ENCODE data around the gene KANSL3.
"Not testable (repeated sequence)": the region's sequence is repeated elsewhere in the genome, so short reads cannot be mapped to it uniquely, and the experiment has no call there.

Gene KANSL3

GRCh38 chr2:96638144-96639121, at the start of gene KANSL3:
TSS of gene KANSL3 (minus strand) at chr2:96638312. CDS start at chr2:96637135, 1,177 bp downstream.
- DNase-seq (ENCODE audit: low read depth in 2 of 3, low spot score in 1 of 3): peak; percentile 83 to 91 (median 85)

DNA sequence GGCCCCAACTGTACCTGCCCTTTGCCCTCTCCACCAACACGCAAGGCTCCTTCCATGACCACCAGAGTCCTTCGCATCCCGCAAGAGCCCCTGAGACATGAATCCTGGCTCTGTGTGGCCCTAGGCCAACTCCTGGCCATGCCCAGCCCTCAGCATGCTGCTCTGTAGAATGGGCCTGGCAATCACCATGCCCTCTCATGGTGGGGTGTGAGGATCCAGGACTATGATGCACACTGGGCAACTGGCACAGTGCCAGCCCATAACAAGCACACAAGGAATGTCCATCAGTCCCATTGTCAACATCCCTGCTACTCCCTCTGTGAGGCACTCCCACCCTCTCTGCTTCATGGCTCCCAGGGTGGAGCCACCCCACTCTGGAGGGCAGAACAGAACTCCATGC, 49.2 kb upstream of the KANSL3 start:
- DNase-seq (ENCODE audit: low read depth in 2 of 3, low spot score in 1 of 3): no peak

DNA sequence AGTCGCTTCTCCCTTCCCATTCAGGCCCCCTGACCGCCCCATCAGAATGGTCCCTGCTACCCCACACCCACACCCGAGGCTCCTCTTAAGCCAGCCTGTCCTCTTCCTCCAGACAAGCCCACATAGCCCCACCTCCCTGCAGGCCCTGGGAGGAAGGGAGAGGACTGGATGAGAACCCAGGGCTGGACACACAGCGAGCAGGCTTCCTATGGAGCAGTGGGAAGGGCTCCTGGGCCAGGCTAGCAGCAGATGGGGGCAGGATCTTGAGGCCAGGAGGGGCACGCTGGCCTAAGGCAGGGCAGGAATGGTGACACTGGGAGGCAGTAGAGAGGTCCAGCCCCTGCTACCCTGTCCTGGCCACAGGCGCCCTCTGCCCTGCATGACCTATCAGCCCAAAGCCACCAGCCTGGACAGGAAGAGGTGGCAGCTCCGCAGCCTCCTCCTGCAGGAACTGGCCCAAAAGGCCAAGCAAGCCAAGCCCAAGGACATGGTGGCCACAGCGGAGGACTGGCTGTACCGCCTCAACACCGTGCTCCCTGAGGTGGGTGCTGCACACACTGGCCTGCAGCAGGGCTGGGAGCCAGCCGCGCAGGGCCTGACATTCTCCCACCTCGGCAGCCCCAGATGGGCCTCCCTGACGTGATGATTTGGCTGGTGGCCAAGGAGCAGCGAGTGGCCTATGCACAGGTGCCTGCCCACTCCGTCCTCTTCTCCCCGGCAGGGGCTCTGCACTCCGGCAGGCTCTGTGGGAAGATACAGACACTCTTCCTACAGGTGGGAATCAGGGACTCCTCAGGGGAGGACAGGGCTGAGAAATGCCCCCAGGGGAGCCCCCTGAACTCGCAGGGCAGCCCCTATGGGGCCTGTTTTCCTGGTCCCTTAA, 47.7 kb upstream of the KANSL3 start:
- DNase-seq (ENCODE audit: low read depth in 2 of 3, low spot score in 1 of 3): no peak

DNA sequence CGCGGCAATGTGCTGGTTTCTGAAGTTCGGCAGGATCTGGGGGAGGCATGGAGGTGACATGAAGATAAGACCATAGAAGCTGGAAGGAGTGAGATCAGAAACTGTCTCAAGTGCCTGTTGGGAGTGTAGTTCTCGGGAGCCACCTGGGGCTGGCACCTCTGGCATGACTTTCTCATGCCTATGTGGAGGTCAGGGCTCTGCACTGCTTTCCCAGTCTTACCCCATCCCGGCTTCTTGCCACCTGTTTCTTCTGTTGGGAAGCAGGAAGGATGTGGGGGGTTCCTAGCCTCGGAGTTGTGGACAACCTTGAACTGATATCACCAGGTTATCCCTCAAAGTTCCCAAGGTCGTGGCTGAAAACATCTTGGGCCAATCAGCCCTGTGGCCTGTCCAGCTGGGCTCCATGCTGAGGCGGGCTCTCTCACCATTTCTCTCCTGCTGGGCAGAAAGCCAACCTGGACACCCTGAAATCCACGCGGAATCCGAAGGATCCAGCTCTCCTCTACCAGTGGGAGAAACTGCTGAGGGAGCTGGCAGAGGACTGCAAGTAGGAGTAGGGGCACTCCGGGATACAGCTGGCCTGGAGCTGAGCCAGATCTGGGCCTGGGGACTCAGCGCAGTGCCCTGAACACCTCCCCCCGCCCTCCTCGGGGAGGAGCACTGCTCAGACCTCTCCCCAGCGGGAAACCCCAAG, 46.9 kb upstream of the KANSL3 start:
- no peak for DNase-seq (ENCODE audit: low read depth in 2 of 3, low spot score in 1 of 3)

- no peak for DNase-seq (ENCODE audit: low read depth in 2 of 3, low spot score in 1 of 3)
These were observed 46.1 kb upstream of the KANSL3 start for GRCh38 chr2:96683972-96684820.

DNA sequence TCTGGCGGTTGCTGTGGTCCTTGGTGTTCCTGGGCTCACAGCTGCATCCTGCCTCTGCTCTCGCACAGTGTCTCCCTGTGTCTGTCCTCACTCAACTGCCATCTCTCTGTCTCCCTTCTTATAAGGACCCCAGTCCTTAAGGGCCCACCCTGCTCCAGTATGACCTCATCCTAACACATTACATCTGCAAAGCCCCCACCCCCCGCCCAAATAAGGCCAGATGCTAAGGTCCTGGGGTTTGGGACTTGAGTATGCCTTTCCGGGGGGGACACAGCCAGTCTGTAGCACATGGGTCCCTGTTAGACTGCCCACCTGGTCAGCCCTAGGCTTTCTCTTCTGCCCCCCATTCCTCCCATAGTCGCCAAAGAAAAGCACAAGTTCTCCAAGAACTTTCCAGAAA, 45.2 kb upstream of the KANSL3 start:
- no peak for DNase-seq (ENCODE audit: low read depth in 2 of 3, low spot score in 1 of 3)

DNA sequence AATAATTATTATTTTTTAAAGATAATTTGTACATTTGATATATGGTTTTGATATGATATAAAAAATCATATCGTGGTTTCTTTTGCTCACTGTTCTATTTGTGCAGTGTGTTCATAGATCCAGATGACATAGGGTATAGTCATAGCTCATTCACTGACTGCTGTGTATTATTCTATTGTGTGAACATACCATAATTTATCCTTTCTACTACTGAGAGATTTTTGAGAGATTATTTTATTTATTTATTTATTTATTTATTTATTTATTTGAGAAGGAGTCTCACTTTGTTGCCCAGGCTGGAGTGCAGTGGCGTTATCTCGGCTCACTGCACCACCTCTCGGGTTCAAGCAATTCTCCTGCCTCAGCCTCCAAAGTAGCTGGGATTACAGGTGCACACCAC, 43.4 kb upstream of the KANSL3 start:
- no peak for DNase-seq (ENCODE audit: low read depth in 2 of 3, low spot score in 1 of 3)

DNA sequence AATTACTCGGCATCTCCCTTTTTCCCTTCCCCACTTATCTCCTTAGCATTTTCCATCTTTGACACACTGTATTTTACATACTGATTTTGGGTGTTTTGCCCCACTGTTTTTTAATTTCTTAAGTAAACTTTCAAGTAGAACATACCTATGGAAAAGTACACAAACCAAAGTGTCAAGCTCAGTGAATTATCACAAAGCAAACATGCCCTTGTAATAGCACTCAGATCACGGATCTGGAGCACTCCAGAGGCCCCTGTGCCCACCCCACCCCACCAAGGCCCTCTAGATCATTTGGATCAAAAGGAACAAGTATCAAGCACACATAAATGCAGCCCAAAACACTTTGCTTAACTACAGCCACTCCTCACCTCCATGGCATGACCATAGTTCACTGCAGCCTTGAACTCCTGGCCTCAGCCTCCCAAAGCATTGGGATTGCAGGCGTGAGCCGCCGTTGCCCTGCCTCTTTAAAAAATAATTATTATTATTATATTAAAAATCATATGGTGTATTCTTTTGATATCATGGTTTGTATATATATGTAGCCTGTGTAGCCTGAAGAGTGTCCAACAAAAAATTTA, 42.5 kb upstream of the KANSL3 start:
- DNase-seq (ENCODE audit: low read depth in 2 of 3, low spot score in 1 of 3): no peak

GRCh38 chr2:96679848-96680247, 41.7 kb upstream of the KANSL3 start:
- no peak for DNase-seq (ENCODE audit: low read depth in 2 of 3, low spot score in 1 of 3)

DNA sequence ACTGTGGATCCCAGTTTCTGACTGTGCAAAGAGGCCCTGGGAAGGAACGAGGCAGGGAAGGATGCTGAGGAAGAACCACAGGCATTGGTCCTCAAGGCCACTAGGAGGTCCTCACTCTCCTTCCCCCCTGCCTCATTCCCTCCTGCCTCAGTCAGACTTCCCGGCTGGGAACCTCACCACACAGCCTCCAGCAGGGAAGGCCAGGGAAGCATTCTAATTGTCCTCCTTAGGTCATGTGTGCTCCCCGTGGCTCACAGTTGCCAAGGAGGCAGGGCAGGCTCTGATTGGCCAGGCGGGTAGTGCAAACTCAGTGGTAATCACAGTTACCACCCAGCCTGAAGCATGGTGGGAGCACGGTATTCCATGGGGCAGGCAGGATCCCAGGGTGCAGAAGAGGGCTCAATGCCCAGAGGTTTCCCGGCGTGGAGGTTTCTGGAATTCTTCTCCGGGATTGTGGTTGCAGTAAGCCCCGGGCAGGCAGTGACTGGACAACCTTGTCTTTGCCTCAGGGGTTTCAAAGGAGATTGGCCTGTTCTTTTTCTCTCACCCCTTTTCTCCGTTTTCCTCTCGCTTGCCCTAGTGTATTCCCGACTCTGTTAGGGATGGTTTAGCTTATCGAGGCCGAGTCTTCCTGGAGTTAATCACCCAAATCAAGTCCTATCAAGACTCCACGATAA, 31.6 kb upstream of the KANSL3 start:
- DNase-seq (ENCODE audit: low read depth in 2 of 3, low spot score in 1 of 3): no peak

DNA sequence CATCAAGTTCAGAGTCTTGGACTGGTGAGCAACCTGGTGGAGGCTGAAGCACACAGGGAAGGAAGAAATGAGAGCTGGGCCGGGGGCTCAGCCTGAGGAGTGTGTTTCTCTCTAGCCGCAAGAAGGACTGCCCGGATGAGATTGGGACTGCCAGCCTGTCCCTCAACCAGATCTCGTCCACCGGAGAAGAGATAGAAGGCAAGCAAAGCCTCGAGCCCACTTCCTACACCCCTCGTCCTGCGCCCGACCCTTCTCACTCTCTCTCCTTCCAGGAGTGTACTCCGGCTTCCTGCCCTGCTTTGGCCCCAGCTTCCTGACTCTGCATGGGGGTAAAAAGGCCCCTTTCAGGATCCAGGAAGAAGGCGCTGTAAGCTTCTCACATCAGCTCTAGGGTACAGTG, 30.7 kb upstream of the KANSL3 start:
- DNase-seq (ENCODE audit: low read depth in 2 of 3, low spot score in 1 of 3): no peak

- DNase-seq (ENCODE audit: low read depth in 2 of 3, low spot score in 1 of 3): not testable (repeated sequence)
These were observed 27.6 kb upstream of the KANSL3 start for GRCh38 chr2:96665717-96666116.

GRCh38 chr2:96665083-96665569, 27.0 kb upstream of the KANSL3 start:
- no peak for DNase-seq (ENCODE audit: low read depth in 2 of 3, low spot score in 1 of 3)

GRCh38 chr2:96664366-96664925, 26.3 kb upstream of the KANSL3 start:
- no peak for DNase-seq (ENCODE audit: low read depth in 2 of 3, low spot score in 1 of 3)

GRCh38 chr2:96663829-96664228, 25.7 kb upstream of the KANSL3 start:
- DNase-seq (ENCODE audit: low read depth in 2 of 3, low spot score in 1 of 3): no peak

DNA sequence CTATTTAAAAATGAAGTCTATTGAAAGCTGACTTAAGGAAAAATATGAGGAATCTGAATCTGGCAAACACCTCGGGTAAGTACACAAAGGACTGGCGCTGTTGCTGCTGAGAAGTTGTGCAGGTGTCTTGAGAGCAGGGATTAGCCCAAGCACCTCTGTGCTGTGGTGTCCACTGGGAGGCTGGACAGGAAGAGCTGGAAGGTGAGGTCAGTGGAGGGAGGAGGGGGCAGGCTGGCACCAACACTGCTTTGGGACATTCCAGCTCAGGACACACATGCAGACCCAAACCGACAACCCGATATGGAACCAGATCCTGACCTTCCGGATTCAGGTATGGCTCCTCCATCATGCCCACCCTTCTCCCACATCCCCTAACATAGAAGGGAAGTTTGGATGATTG, 25.1 kb upstream of the KANSL3 start:
- DNase-seq (ENCODE audit: low read depth in 2 of 3, low spot score in 1 of 3): no peak

DNA sequence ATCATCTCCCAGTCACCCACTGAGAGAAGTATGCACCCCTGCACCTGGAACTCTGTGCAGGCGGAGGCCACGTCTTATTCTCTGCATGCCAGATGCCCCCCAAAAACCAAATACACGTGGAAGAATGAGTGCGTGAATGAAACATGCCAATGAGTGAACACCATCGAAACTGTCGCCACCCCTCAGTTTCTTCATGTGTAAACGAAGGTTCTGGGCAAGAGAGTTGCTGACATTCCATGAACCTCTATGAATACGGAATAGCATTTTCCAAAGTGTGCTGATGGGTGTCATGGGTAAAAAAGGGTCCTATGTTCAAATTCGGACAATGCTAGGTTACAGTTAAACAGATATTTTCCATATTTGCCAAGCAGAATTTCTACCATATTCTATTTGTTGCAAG, 24.2 kb upstream of the KANSL3 start:
- no peak for DNase-seq (ENCODE audit: low read depth in 2 of 3, low spot score in 1 of 3)

DNA sequence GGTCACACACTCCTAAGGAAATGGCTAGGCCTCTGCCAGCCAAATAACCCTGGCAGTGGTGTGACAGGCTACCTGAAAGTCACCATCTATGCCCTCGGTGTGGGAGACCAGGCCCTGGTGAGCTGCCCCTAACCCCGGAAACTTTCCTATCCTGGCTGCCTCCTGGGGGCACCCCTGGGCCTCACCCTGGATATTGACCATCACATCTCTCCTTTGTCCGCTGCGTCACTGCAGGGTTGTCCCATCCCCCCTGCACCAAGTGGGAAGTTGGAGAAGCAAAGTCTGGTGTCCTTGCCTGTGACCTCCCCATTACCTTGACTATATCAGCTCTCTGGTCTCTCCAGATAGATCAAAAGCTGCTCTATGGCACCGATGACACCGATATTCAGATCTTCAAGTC, 23.2 kb upstream of the KANSL3 start:
- DNase-seq (ENCODE audit: low read depth in 2 of 3, low spot score in 1 of 3): no peak

DNA sequence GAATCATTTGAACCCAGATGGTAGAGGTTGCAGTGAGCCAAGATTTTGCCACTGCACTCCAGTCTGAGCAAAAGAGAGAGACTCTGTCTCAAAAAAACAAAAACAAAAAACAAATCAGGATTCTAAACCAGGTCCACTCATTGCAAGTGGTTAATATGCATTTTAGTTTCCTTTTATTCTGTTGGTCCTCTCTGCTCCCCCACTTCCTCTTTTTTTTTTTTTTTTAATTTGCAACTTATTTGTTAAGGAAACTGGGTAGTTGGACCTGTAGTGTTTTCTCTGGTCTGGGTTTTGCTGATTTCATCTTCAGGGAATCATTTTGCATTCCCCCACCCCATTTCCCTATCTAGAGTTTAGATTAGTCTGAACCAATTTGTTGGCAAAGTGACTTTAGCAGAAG, 18.4 kb upstream of the KANSL3 start:
- no peak for DNase-seq (ENCODE audit: low read depth in 2 of 3, low spot score in 1 of 3)

Measured in stimulated activated CD4-positive, alpha-beta T cell treated with anti-CD3 and anti-CD28 coated beads, Interleukin-12 subunit alpha, Interleukin-12 subunit beta, amount 100 ng/mL, for 48 hours (primary cell).